ENCODE data around the gene FBXO38. TPM values are rescaled to one million over a fixed set of nuclear protein-coding genes. Genes with fewer than 3 reads are reported as not detected.
A peak's percentile ranks its signal among the peaks of the same experiment; 100 is the strongest.

FBXO38 gene
- total RNA-seq, 3 donors from 2014 or later = 50.6 to 80.9 (median 67.5) TPM

- no peaks in the 10 kb centered on the region for H3K4me1 ChIP-seq
- no peak overlapping the region for H3K27ac ChIP-seq
- no peak for DNase-seq (ENCODE audit: low spot score in 2 of 2)
- intact Hi-C loops (cut with DNase I; ENCODE audit: low total_unique reads) = no loop called here
- H3K27me3 ChIP-seq = no peaks in the 10 kb centered on the region
- no peak overlapping the region for H3K4me3 ChIP-seq
- H3K9me3 ChIP-seq = no peaks in the 10 kb centered on the region
- no peaks in the 10 kb centered on the region for H3K36me3 ChIP-seq
- TF ChIP-seq CTCF (IDR thresholded peaks at IDR 0.05) (no peak), POLR2A (IDR thresholded peaks at IDR 0.05) (no peak), POLR2AphosphoS5 (IDR thresholded peaks at IDR 0.05) (no peak)
These were observed 7.6 kb upstream of the FBXO38 start for GRCh38 chr5:148376198-148376597.

- DNase-seq (ENCODE audit: low spot score in 2 of 2) = no peak
- Histone ChIP-seq H3K27me3 (no peaks in the 10 kb centered on the region), H3K27ac (no peak overlapping the region), H3K9me3 (no peaks in the 10 kb centered on the region), H3K4me3 (no peak overlapping the region), H3K4me1 (peaks cover 0 to 5% of the 10 kb centered on the region in 2 donors), H3K36me3 (no peaks in the 10 kb centered on the region)
- TF ChIP-seq CTCF (IDR thresholded peaks at IDR 0.05) = no peak
- TF ChIP-seq POLR2A (IDR thresholded peaks at IDR 0.05) = no peak
- TF ChIP-seq POLR2AphosphoS5 (IDR thresholded peaks at IDR 0.05) = no peak
- intact Hi-C loops (cut with DNase I; ENCODE audit: low total_unique reads) = no loop called here
These were observed 5.1 kb upstream of the FBXO38 start for GRCh38 chr5:148378670-148379069.

DNA sequence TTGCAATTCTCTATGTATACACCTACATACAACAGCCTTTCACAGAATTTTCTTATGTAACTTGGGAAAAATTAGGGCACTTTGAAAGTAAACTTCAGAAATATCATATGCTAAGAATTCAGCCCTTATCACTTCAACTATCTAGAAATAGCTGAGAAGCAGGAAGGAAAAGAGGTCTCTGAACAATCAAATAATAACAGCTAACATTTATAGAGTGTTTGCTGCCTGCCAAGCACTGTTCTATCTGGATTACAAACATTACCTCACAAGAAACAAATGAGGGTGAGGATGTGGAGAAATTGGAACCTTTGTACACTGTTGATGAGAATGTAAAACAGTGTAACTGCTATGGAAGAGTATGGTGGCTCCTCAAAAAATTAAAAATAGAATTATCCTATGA, 4.4 kb upstream of the FBXO38 start:
- Histone ChIP-seq H3K9me3 (no peaks in the 10 kb centered on the region), H3K27ac (no peak overlapping the region), H3K4me3 (no peak overlapping the region), H3K36me3 (no peaks in the 10 kb centered on the region), H3K27me3 (no peaks in the 10 kb centered on the region), H3K4me1 (peaks cover 0 to 5% of the 10 kb centered on the region in 2 donors)
- no peak for DNase-seq (ENCODE audit: low spot score in 2 of 2)
- no peak for TF ChIP-seq POLR2AphosphoS5 (IDR thresholded peaks at IDR 0.05)
- TF ChIP-seq CTCF (IDR thresholded peaks at IDR 0.05) = no peak
- no peak for TF ChIP-seq POLR2A (IDR thresholded peaks at IDR 0.05)
- intact Hi-C loops (cut with DNase I; ENCODE audit: low total_unique reads) = no loop called here

- Histone ChIP-seq H3K36me3 (no peaks in the 10 kb centered on the region), H3K9me3 (no peaks in the 10 kb centered on the region), H3K27ac (no peak overlapping the region), H3K4me3 (no peak overlapping the region), H3K4me1 (peaks cover 0 to 5% of the 10 kb centered on the region in 2 donors), H3K27me3 (no peaks in the 10 kb centered on the region)
- intact Hi-C loops (cut with DNase I; ENCODE audit: low total_unique reads) = no loop called here
- DNase-seq (ENCODE audit: low spot score in 2 of 2) = no peak
- TF ChIP-seq POLR2AphosphoS5 (IDR thresholded peaks at IDR 0.05) (no peak), POLR2A (IDR thresholded peaks at IDR 0.05) (no peak), CTCF (IDR thresholded peaks at IDR 0.05) (no peak)
These were observed 1.9 kb upstream of the FBXO38 start for GRCh38 chr5:148381906-148382305.

GRCh38 chr5:148382961-148383360, 797 bp upstream of the FBXO38 start:
- TF ChIP-seq POLR2AphosphoS5 (IDR thresholded peaks at IDR 0.05) = no peak
- TF ChIP-seq CTCF (IDR thresholded peaks at IDR 0.05) = no peak
- no peak for TF ChIP-seq POLR2A (IDR thresholded peaks at IDR 0.05)
- intact Hi-C loops (cut with DNase I; ENCODE audit: low total_unique reads) = no loop called here
- Histone ChIP-seq H3K27ac (peak overlapping the region; percentile 89 to 94), H3K27me3 (no peaks in the 10 kb centered on the region), H3K9me3 (no peaks in the 10 kb centered on the region), H3K36me3 (no peaks in the 10 kb centered on the region), H3K4me3 (peak overlapping the region; percentile 65 to 85 (median 75)), H3K4me1 (peaks cover 0 to 5% of the 10 kb centered on the region in 2 donors)
- DNase-seq (ENCODE audit: low spot score in 2 of 2) = no peak

Measured in breast epithelium (tissue), 4 donors.